ENCODE measurements around the gene JAKMIP2. TPM values are rescaled to one million over a fixed set of nuclear protein-coding genes. Genes with fewer than 3 reads are reported as not detected.

Gene JAKMIP2
- polyA plus RNA-seq, 1 of the 3 experiments (the other 2 are of a cell fraction): 2.1 TPM

- WGBS (ENCODE audit: low lambda C conversion rate): 55% methylated on average over 4 of the region's 4 CpGs
- no peak overlapping the region for H3K9ac ChIP-seq
- H3K36me3 ChIP-seq (replicated peaks in 1 of 2; ENCODE audit: control insufficient read depth in 1 of 2, insufficient read depth in 2 of 2, low read length in 1 of 2): peaks cover 0 to 5% of the 10 kb centered on the region in 2 experiments
- DNase-seq: no peak
- no peaks in the 10 kb centered on the region for H3K9me2 ChIP-seq
- H4K20me1 ChIP-seq (ENCODE audit: insufficient read depth): no peaks in the 10 kb centered on the region
- H3K4me1 ChIP-seq (ENCODE audit: control insufficient read depth in 1 of 2, insufficient read depth in 2 of 2, low read depth in 1 of 2, low read length in 1 of 2): no peaks in the 10 kb centered on the region; a peak in 2 of 4 replicates
- no peaks in the 10 kb centered on the region for H3F3A ChIP-seq (replicated peaks; ENCODE audit: insufficient read depth)
- H3K27me3 ChIP-seq (ENCODE audit: insufficient read depth): no peaks in the 10 kb centered on the region
- ChIA-PET POLR2A (no interaction called here), CTCF (interaction anchor here (0.7 to 1.2 kb wide), 5 partner anchors 14 to 148 kb away, joined by 3 to 4 read pairs (median 3); no protein-coding TSS in a partner anchor)
- H3K79me2 ChIP-seq (ENCODE audit: insufficient read depth): no peaks in the 10 kb centered on the region
- TF ChIP-seq ELF1 (IDR thresholded peaks at IDR 0.05) (no peak), NRF1 (IDR thresholded peaks at IDR 0.05; ENCODE audit: low read depth, low read length) (no peak), PBX3 (IDR thresholded peaks at IDR 0.05) (no peak), TEAD4 (IDR thresholded peaks at IDR 0.05; ENCODE audit: borderline replicate concordance, insufficient read depth) (no peak), RFX5 (IDR thresholded peaks at IDR 0.05; ENCODE audit: low read length) (no peak), JUND (IDR thresholded peaks at IDR 0.05) (no peak), FOXJ3 (CRISPR knock-in tag; IDR thresholded peaks at IDR 0.05) (no peak), CTCF (IDR thresholded peaks at IDR 0.05) (no peak), POLR2AphosphoS5 (IDR thresholded peaks at IDR 0.05; ENCODE audit: low read depth, low read length) (no peak), EP300 (IDR thresholded peaks at IDR 0.05; ENCODE audit: borderline replicate concordance in 1 of 2, low read depth in 1 of 2, low read length in 1 of 2) (no peak), GABPA (IDR thresholded peaks at IDR 0.05; ENCODE audit: low read depth) (no peak), SIN3A (IDR thresholded peaks at IDR 0.05; ENCODE audit: borderline replicate concordance, low read depth, low read length) (no peak), RAD21 (IDR thresholded peaks at IDR 0.05; ENCODE audit: low read length) (no peak), TCF12 (IDR thresholded peaks at IDR 0.05) (no peak), FOSL2 (IDR thresholded peaks at IDR 0.05; ENCODE audit: borderline replicate concordance, low read depth) (no peak)
- H3K27ac ChIP-seq (ENCODE audit: low read depth in 2 of 2, low read length in 1 of 2): no peak overlapping the region
- H3K9me3 ChIP-seq: no peaks in the 10 kb centered on the region
- no peak overlapping the region for H3K4me2 ChIP-seq
- no peak overlapping the region for H2AFZ ChIP-seq (ENCODE audit: low read depth)
- H3K4me3 ChIP-seq (ENCODE audit: low read depth in 2 of 2, low read length in 1 of 2): no peak overlapping the region
These were observed 108.1 kb downstream of the JAKMIP2 start for GRCh38 chr5:147674411-147674810.

GRCh38 chr5:147673791-147674190 is 108.7 kb downstream of the JAKMIP2 start:
- no peaks in the 10 kb centered on the region for H3K9me2 ChIP-seq
- peaks cover 0 to 5% of the 10 kb centered on the region in 2 experiments for H3K36me3 ChIP-seq (replicated peaks in 1 of 2; ENCODE audit: control insufficient read depth in 1 of 2, insufficient read depth in 2 of 2, low read length in 1 of 2)
- WGBS (ENCODE audit: low lambda C conversion rate): 47% methylated on average over 2 of the region's 2 CpGs
- H3K79me2 ChIP-seq (ENCODE audit: insufficient read depth): no peaks in the 10 kb centered on the region
- no peak overlapping the region for H3K27ac ChIP-seq (ENCODE audit: low read depth in 2 of 2, low read length in 1 of 2)
- H4K20me1 ChIP-seq (ENCODE audit: insufficient read depth): no peaks in the 10 kb centered on the region
- TF ChIP-seq ELF1 (IDR thresholded peaks at IDR 0.05) (no peak), GATA2 (CRISPR knock-in tag; IDR thresholded peaks at IDR 0.05) (no peak), FOXM1 (IDR thresholded peaks at IDR 0.05; ENCODE audit: low read depth) (no peak), CHD2 (IDR thresholded peaks at IDR 0.05; ENCODE audit: low read length, partially characterized antibody) (no peak), RXRA (IDR thresholded peaks at IDR 0.05; ENCODE audit: borderline replicate concordance, low read depth) (no peak), RAD21 (IDR thresholded peaks at IDR 0.05; ENCODE audit: low read length) (no peak), GABPA (IDR thresholded peaks at IDR 0.05; ENCODE audit: low read depth) (no peak), MEF2A (IDR thresholded peaks at IDR 0.05; ENCODE audit: borderline replicate concordance, low read depth) (no peak), ZBTB33 (IDR thresholded peaks at IDR 0.05; ENCODE audit: borderline replicate concordance, low read depth) (no peak), POLR2AphosphoS5 (IDR thresholded peaks at IDR 0.05; ENCODE audit: low read depth, low read length) (no peak)
- no peak overlapping the region for H3K4me3 ChIP-seq (ENCODE audit: low read depth in 2 of 2, low read length in 1 of 2)
- H2AFZ ChIP-seq (ENCODE audit: low read depth): no peak overlapping the region
- ChIA-PET CTCF (interaction anchor here (1.1 to 1.2 kb wide), 2 partner anchors 67 to 149 kb away, joined by 3 read pairs; no protein-coding TSS in a partner anchor), POLR2A (no interaction called here)
- no peak for DNase-seq
- H3K4me2 ChIP-seq: no peak overlapping the region
- H3K9me3 ChIP-seq: no peaks in the 10 kb centered on the region
- no peak overlapping the region for H3K9ac ChIP-seq
- no peaks in the 10 kb centered on the region; a peak in 2 of 4 replicates for H3K4me1 ChIP-seq (ENCODE audit: control insufficient read depth in 1 of 2, insufficient read depth in 2 of 2, low read depth in 1 of 2, low read length in 1 of 2)
- H3F3A ChIP-seq (replicated peaks; ENCODE audit: insufficient read depth): no peaks in the 10 kb centered on the region
- no peaks in the 10 kb centered on the region for H3K27me3 ChIP-seq (ENCODE audit: insufficient read depth)
